ENCODE results near the gene SPAG9.

The SPAG9 gene

GRCh38 chr17:51078009-51078592 lies 42.6 kb downstream of the SPAG9 start:
- no peak overlapping the region for H3K23ac ChIP-seq (ENCODE audit: low read length)

GRCh38 chr17:51076821-51077220 lies 43.8 kb downstream of the SPAG9 start:
- Histone ChIP-seq H3K18ac (ENCODE audit: low read length) (no peak overlapping the region), H2AK5ac (ENCODE audit: low read length) (no peak overlapping the region), H3K4me2 (ENCODE audit: low read length) (no peak overlapping the region), H4K5ac (ENCODE audit: low read length) (no peak overlapping the region), H3K36me3 (ENCODE audit: control insufficient read depth, insufficient read depth, low read length) (peaks cover 2% of the 10 kb centered on the region), H3K56ac (ENCODE audit: low read length) (no peak overlapping the region), H3K4ac (ENCODE audit: low read depth, low read length) (no peak overlapping the region), H3K23ac (ENCODE audit: low read length) (no peak overlapping the region), H3K4me1 (ENCODE audit: control insufficient read depth, low read depth, low read length) (no peaks in the 10 kb centered on the region), H3K79me1 (ENCODE audit: low read length) (no peaks in the 10 kb centered on the region), H2BK15ac (replicated peaks; ENCODE audit: low read depth) (no peak overlapping the region), H3K4me3 (ENCODE audit: low read length) (no peak overlapping the region), H2BK5ac (ENCODE audit: low read length) (no peak overlapping the region), H2BK120ac (ENCODE audit: low read depth, low read length) (no peak overlapping the region), H4K8ac (ENCODE audit: low read depth, low read length) (no peak overlapping the region), H3K9ac (ENCODE audit: low read length) (no peak overlapping the region), H3K27me3 (ENCODE audit: insufficient read depth, low read length, poor library complexity) (no peaks in the 10 kb centered on the region), H3K27ac (ENCODE audit: low read depth, low read length) (no peak overlapping the region), H3K79me2 (ENCODE audit: control insufficient read depth, insufficient read depth, low read length) (no peaks in the 10 kb centered on the region)
- WGBS (ENCODE audit: extremely low coverage, insufficient coverage, low lambda C conversion rate), result no CpG with 5 or more reads among the region's 3 CpGs
- peak; percentile 65 for DNase-seq

More at GRCh38 chr17:51078009-51078592, 42.6 kb downstream of the SPAG9 start:
- Histone ChIP-seq H3K4me3 (ENCODE audit: low read length) (no peak overlapping the region), H3K27ac (ENCODE audit: low read depth, low read length) (no peak overlapping the region), H4K5ac (ENCODE audit: low read length) (no peak overlapping the region), H3K56ac (ENCODE audit: low read length) (no peak overlapping the region), H3K18ac (ENCODE audit: low read length) (no peak overlapping the region), H3K79me1 (ENCODE audit: low read length) (no peaks in the 10 kb centered on the region), H3K4ac (ENCODE audit: low read depth, low read length) (no peak overlapping the region), H2BK15ac (replicated peaks; ENCODE audit: low read depth) (no peak overlapping the region), H2BK5ac (ENCODE audit: low read length) (no peak overlapping the region), H2BK120ac (ENCODE audit: low read depth, low read length) (no peak overlapping the region), H3K36me3 (ENCODE audit: control insufficient read depth, insufficient read depth, low read length) (peaks cover 2% of the 10 kb centered on the region), H3K4me2 (ENCODE audit: low read length) (no peak overlapping the region), H4K8ac (ENCODE audit: low read depth, low read length) (no peak overlapping the region), H3K4me1 (ENCODE audit: control insufficient read depth, low read depth, low read length) (no peaks in the 10 kb centered on the region), H3K79me2 (ENCODE audit: control insufficient read depth, insufficient read depth, low read length) (no peaks in the 10 kb centered on the region), H2AK5ac (ENCODE audit: low read length) (no peak overlapping the region), H3K9ac (ENCODE audit: low read length) (no peak overlapping the region), H3K27me3 (ENCODE audit: insufficient read depth, low read length, poor library complexity) (no peaks in the 10 kb centered on the region)
- no peak for DNase-seq
- WGBS (ENCODE audit: extremely low coverage, insufficient coverage, low lambda C conversion rate), result no CpG with 5 or more reads among the region's 5 CpGs

DNA sequence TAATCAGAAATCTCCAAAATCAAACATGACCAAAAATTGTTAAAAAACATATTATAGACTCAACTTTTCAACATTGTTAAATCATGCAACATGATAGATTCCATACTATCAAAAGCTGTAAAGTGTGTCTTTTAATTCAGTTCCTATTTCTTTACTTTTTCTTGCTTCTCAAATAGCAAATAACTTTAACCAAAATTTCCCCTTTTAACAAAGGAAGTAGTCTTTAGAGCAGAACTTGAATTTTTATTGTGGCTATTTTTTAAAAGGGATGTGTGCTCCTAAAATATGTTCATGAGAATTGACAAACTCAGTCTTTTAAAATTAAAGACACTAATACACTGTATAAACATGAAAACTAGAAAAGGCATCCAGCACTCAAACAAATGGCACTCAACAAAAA lies 49.1 kb downstream of the SPAG9 start:
- H3K9ac ChIP-seq (ENCODE audit: low read length), result no peak overlapping the region
- H3K4me2 ChIP-seq (ENCODE audit: low read length), result no peak overlapping the region
- H4K8ac ChIP-seq (ENCODE audit: low read depth, low read length), result no peak overlapping the region
- no peak overlapping the region for H4K5ac ChIP-seq (ENCODE audit: low read length)
- DNase-seq, result no peak
- no peak overlapping the region for H2BK5ac ChIP-seq (ENCODE audit: low read length)
- H3K4ac ChIP-seq (ENCODE audit: low read depth, low read length), result no peak overlapping the region
- H3K27ac ChIP-seq (ENCODE audit: low read depth, low read length), result no peak overlapping the region
- no peaks in the 10 kb centered on the region for H3K79me2 ChIP-seq (ENCODE audit: control insufficient read depth, insufficient read depth, low read length)
- H3K79me1 ChIP-seq (ENCODE audit: low read length), result peaks cover 1% of the 10 kb centered on the region
- no peak overlapping the region for H3K4me3 ChIP-seq (ENCODE audit: low read length)
- H3K56ac ChIP-seq (ENCODE audit: low read length), result no peak overlapping the region
- H3K23ac ChIP-seq (ENCODE audit: low read length), result no peak overlapping the region
- H3K36me3 ChIP-seq (ENCODE audit: control insufficient read depth, insufficient read depth, low read length), result no peaks in the 10 kb centered on the region
- no peaks in the 10 kb centered on the region for H3K4me1 ChIP-seq (ENCODE audit: control insufficient read depth, low read depth, low read length)
- no peak overlapping the region for H2BK15ac ChIP-seq (replicated peaks; ENCODE audit: low read depth)
- H3K18ac ChIP-seq (ENCODE audit: low read length), result no peak overlapping the region
- no peak overlapping the region for H2AK5ac ChIP-seq (ENCODE audit: low read length)
- H2BK120ac ChIP-seq (ENCODE audit: low read depth, low read length), result no peak overlapping the region
- no peaks in the 10 kb centered on the region for H3K27me3 ChIP-seq (ENCODE audit: insufficient read depth, low read length, poor library complexity)

DNA sequence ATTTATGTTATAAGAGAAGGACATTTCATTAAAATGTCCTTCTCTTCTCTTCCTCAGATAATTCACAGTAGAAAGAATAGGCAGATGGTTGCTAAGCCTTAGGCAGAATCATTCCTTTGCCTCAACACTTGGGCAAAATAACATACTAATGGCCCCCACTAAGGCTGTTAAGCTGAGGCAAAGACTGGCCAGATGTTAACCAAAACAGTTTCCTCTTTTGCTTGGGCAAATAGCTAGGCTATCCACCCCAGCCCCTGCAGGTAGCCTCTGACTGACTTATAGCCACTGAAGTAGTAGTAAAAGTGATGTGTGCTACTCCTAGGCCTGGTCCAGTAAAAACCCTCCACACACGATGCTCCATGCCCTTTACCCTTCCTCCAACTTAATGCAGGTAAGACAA lies 55.2 kb downstream of the SPAG9 start:
- no peaks in the 10 kb centered on the region for H3K27me3 ChIP-seq (ENCODE audit: insufficient read depth, low read length, poor library complexity)
- no peak overlapping the region for H3K9ac ChIP-seq (ENCODE audit: low read length)
- no peak overlapping the region for H3K56ac ChIP-seq (ENCODE audit: low read length)
- WGBS (ENCODE audit: extremely low coverage, insufficient coverage, low lambda C conversion rate), result no CpG with 5 or more reads among the region's 1 CpG
- no peak overlapping the region for H4K5ac ChIP-seq (ENCODE audit: low read length)
- H2AK5ac ChIP-seq (ENCODE audit: low read length), result no peak overlapping the region
- no peak overlapping the region for H2BK15ac ChIP-seq (replicated peaks; ENCODE audit: low read depth)
- H3K23ac ChIP-seq (ENCODE audit: low read length), result no peak overlapping the region
- no peak overlapping the region for H3K18ac ChIP-seq (ENCODE audit: low read length)
- no peak overlapping the region for H3K27ac ChIP-seq (ENCODE audit: low read depth, low read length)
- peaks cover 4% of the 10 kb centered on the region for H3K79me1 ChIP-seq (ENCODE audit: low read length)
- H4K8ac ChIP-seq (ENCODE audit: low read depth, low read length), result no peak overlapping the region
- H3K4me3 ChIP-seq (ENCODE audit: low read length), result no peak overlapping the region
- no peaks in the 10 kb centered on the region for H3K4me1 ChIP-seq (ENCODE audit: control insufficient read depth, low read depth, low read length)
- no peak for DNase-seq
- H3K4me2 ChIP-seq (ENCODE audit: low read length), result no peak overlapping the region
- H2BK120ac ChIP-seq (ENCODE audit: low read depth, low read length), result no peak overlapping the region
- H3K79me2 ChIP-seq (ENCODE audit: control insufficient read depth, insufficient read depth, low read length), result no peaks in the 10 kb centered on the region
- H2BK5ac ChIP-seq (ENCODE audit: low read length), result no peak overlapping the region
- no peaks in the 10 kb centered on the region for H3K36me3 ChIP-seq (ENCODE audit: control insufficient read depth, insufficient read depth, low read length)
- no peak overlapping the region for H3K4ac ChIP-seq (ENCODE audit: low read depth, low read length)

- Histone ChIP-seq H4K5ac (ENCODE audit: low read length) (no peak overlapping the region), H2BK120ac (ENCODE audit: low read depth, low read length) (no peak overlapping the region), H3K27ac (ENCODE audit: low read depth, low read length) (no peak overlapping the region), H3K9ac (ENCODE audit: low read length) (no peak overlapping the region), H3K56ac (ENCODE audit: low read length) (no peak overlapping the region), H4K8ac (ENCODE audit: low read depth, low read length) (no peak overlapping the region), H3K36me3 (ENCODE audit: control insufficient read depth, insufficient read depth, low read length) (no peaks in the 10 kb centered on the region), H3K4me3 (ENCODE audit: low read length) (no peak overlapping the region), H3K4ac (ENCODE audit: low read depth, low read length) (no peak overlapping the region), H3K79me1 (ENCODE audit: low read length) (peaks cover 4% of the 10 kb centered on the region), H2BK5ac (ENCODE audit: low read length) (no peak overlapping the region), H2AK5ac (ENCODE audit: low read length) (no peak overlapping the region), H3K4me1 (ENCODE audit: control insufficient read depth, low read depth, low read length) (no peaks in the 10 kb centered on the region), H3K79me2 (ENCODE audit: control insufficient read depth, insufficient read depth, low read length) (no peaks in the 10 kb centered on the region), H3K4me2 (ENCODE audit: low read length) (no peak overlapping the region), H3K23ac (ENCODE audit: low read length) (no peak overlapping the region), H2BK15ac (replicated peaks; ENCODE audit: low read depth) (no peak overlapping the region), H3K18ac (ENCODE audit: low read length) (no peak overlapping the region), H3K27me3 (ENCODE audit: insufficient read depth, low read length, poor library complexity) (no peaks in the 10 kb centered on the region)
- no CpG with 5 or more reads among the region's 1 CpG for WGBS (ENCODE audit: extremely low coverage, insufficient coverage, low lambda C conversion rate)
- DNase-seq, result no peak
Measured at GRCh38 chr17:51064061-51064735, 56.5 kb downstream of the SPAG9 start.

GRCh38 chr17:51060396-51060795 lies 60.3 kb downstream of the SPAG9 start:
- Histone ChIP-seq H2BK15ac (replicated peaks; ENCODE audit: low read depth) (no peak overlapping the region), H3K23ac (ENCODE audit: low read length) (no peak overlapping the region), H3K56ac (ENCODE audit: low read length) (no peak overlapping the region), H3K4me3 (ENCODE audit: low read length) (no peak overlapping the region), H3K79me1 (ENCODE audit: low read length) (peaks cover 1% of the 10 kb centered on the region), H2BK120ac (ENCODE audit: low read depth, low read length) (no peak overlapping the region), H3K9ac (ENCODE audit: low read length) (no peak overlapping the region), H3K36me3 (ENCODE audit: control insufficient read depth, insufficient read depth, low read length) (no peaks in the 10 kb centered on the region), H3K27ac (ENCODE audit: low read depth, low read length) (no peak overlapping the region), H2AK5ac (ENCODE audit: low read length) (no peak overlapping the region), H4K8ac (ENCODE audit: low read depth, low read length) (no peak overlapping the region), H3K18ac (ENCODE audit: low read length) (no peak overlapping the region), H3K79me2 (ENCODE audit: control insufficient read depth, insufficient read depth, low read length) (no peaks in the 10 kb centered on the region), H3K27me3 (ENCODE audit: insufficient read depth, low read length, poor library complexity) (no peaks in the 10 kb centered on the region), H2BK5ac (ENCODE audit: low read length) (no peak overlapping the region), H3K4me2 (ENCODE audit: low read length) (no peak overlapping the region), H4K5ac (ENCODE audit: low read length) (no peak overlapping the region), H3K4me1 (ENCODE audit: control insufficient read depth, low read depth, low read length) (no peaks in the 10 kb centered on the region), H3K4ac (ENCODE audit: low read depth, low read length) (no peak overlapping the region)
- DNase-seq, result peak; percentile 28
- WGBS (ENCODE audit: extremely low coverage, insufficient coverage, low lambda C conversion rate), result no CpG with 5 or more reads among the region's 5 CpGs
